Astrocyte (in vitro differentiated cells and primary cell): ENCODE results near the gene PSMB3. TPM values are rescaled to one million over a fixed set of nuclear protein-coding genes. Genes with fewer than 3 reads are reported as not detected.

Experiments
- DNase-seq: peaks from one replicate; pipeline ENCODE4 v3.0.0-alpha.2; 2010; ENCODE audit warnings: low read depth
- FAIRE-seq: peaks from 2 replicates; lab custom pipeline; 2011; peaks lifted over from hg19 to GRCh38; lab: Jason Lieb, UNC
- H2AFZ ChIP-seq: 2 replicates; pipeline ENCODE4 v1.6.0; 2012; ENCODE audit warnings: low read depth, low read length, inconsistent platforms
- H3K27ac ChIP-seq: 2 replicates; pipeline ENCODE4 v1.5.1; 2011; ENCODE audit warnings: low read depth, low read length, inconsistent platforms
- H3K27me3 ChIP-seq: 2 replicates; pipeline ENCODE4 v1.6.0; 2011; ENCODE audit warnings: low read length, inconsistent platforms; ENCODE audit not compliant: insufficient read depth
- H3K36me3 ChIP-seq: 2 replicates; pipeline ENCODE4 v1.5.1; 2011; ENCODE audit warnings: low read length, inconsistent platforms; ENCODE audit not compliant: insufficient read depth
- H3K4me1 ChIP-seq: 2 replicates; pipeline ENCODE4 v1.5.1; 2011; ENCODE audit warnings: low read length, inconsistent platforms; ENCODE audit not compliant: insufficient read depth
- H3K4me2 ChIP-seq: 2 replicates; pipeline ENCODE4 v1.6.0; 2012; ENCODE audit warnings: low read length, inconsistent platforms
- H3K4me3 ChIP-seq: 2 replicates; pipeline ENCODE4 v1.5.1; 2011; ENCODE audit warnings: low read depth, mild to moderate bottlenecking, low read length, inconsistent platforms; ENCODE audit not compliant: insufficient read depth
- H3K79me2 ChIP-seq: 2 replicates; pipeline ENCODE4 v1.6.0; 2012; ENCODE audit warnings: mild to moderate bottlenecking, low read length, inconsistent platforms; ENCODE audit not compliant: insufficient read depth
- H3K9ac ChIP-seq: 2 replicates; pipeline ENCODE4 v1.6.0; 2012; ENCODE audit warnings: mild to moderate bottlenecking, low read length, inconsistent platforms
- H3K9me3 ChIP-seq: 2 replicates; pipeline ENCODE4 v1.5.1; 2012; ENCODE audit warnings: low read depth, mild to moderate bottlenecking, low read length, inconsistent platforms; ENCODE audit not compliant: insufficient read depth
- H4K20me1 ChIP-seq: 2 replicates; pipeline ENCODE4 v1.6.0; 2012; ENCODE audit warnings: low read length, inconsistent platforms; ENCODE audit not compliant: insufficient read depth
- H3K27ac Mint-ChIP-seq: one replicate; pipeline ENCODE4 v1.8.0; 2021; ENCODE audit warnings: mild to moderate bottlenecking, mixed read lengths; ENCODE audit not compliant: unreplicated experiment
- H3K27me3 Mint-ChIP-seq: one replicate; pipeline ENCODE4 v1.8.0; 2021; ENCODE audit warnings: low read depth, mixed read lengths; ENCODE audit not compliant: unreplicated experiment
- H3K36me3 Mint-ChIP-seq: one replicate; pipeline ENCODE4 v1.8.0; 2021; ENCODE audit warnings: low read depth, mixed read lengths; ENCODE audit not compliant: unreplicated experiment
- H3K4me1 Mint-ChIP-seq: one replicate; pipeline ENCODE4 v1.8.0; 2021; ENCODE audit warnings: low read depth, mixed read lengths; ENCODE audit not compliant: unreplicated experiment
- H3K4me3 Mint-ChIP-seq: one replicate; pipeline ENCODE4 v1.8.0; 2021; ENCODE audit warnings: mild to moderate bottlenecking, moderate library complexity, mixed read lengths; ENCODE audit not compliant: unreplicated experiment
- H3K9me3 Mint-ChIP-seq: one replicate; pipeline ENCODE4 v1.8.0; 2021; ENCODE audit warnings: mild to moderate bottlenecking, mixed read lengths; ENCODE audit not compliant: unreplicated experiment
- EZH2 ChIP-seq: IDR thresholded peaks from 2 replicates; pipeline ENCODE4 v1.6.1; 2012; ENCODE audit warnings: mild to moderate bottlenecking, low read length, inconsistent platforms; ENCODE audit not compliant: insufficient read depth
- total RNA-seq: library from RNA; stranded (reverse); gene quantifications from 2 replicates; pipeline ENCODE4 v1.2.1, GENCODE V29; 2021
- TF ChIP-seq, protein P1 (sequence below): IDR thresholded peaks from 2 replicates; pipeline ENCODE4 v1.5.1; 2011; ENCODE audit warnings: low read depth, mild to moderate bottlenecking, inconsistent platforms, low read length, moderate library complexity; ENCODE audit not compliant: insufficient read depth

Gene PSMB3
- total RNA-seq, 1 donor from 2014 or later = 191 TPM

DNA sequence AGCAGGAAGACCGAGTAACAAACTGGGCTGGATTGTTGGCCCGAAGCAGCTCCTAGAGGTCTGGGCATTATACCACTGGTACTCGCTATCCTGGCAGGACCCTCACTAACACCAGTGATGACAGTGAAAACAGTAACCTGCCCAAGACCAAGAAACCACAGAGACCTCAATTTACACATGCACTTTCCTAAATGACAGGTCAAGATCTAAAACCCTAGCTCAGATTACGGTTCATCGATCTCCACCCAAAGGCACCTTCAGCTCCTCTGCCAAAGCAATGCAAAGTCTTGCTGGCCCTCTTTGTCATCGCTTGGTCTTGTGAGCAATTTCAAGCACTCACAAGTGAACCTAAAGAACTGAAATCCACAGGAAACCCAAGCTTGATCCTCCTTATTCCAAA is 45.3 kb downstream of the PSMB3 start:
- Mint-ChIP-seq H3K9me3 (no peaks in the 10 kb centered on the region), H3K4me3 (peak overlapping the region; percentile 98), H3K36me3 (peaks cover 8% of the 10 kb centered on the region), H3K27me3 (no peaks in the 10 kb centered on the region), H3K27ac (peak overlapping the region; percentile 56), H3K4me1 (peaks cover 20% of the 10 kb centered on the region)
- Histone ChIP-seq H3K4me3 (peak overlapping the region; percentile 81), H3K9me3 (no peaks in the 10 kb centered on the region), H2AFZ (no peak overlapping the region), H3K9ac (peak overlapping the region; percentile 84), H3K4me1 (peaks cover 22% of the 10 kb centered on the region), H3K79me2 (peaks cover 59% of the 10 kb centered on the region), H3K27me3 (no peaks in the 10 kb centered on the region), H4K20me1 (peaks cover 50% of the 10 kb centered on the region), H3K36me3 (peaks cover 18% of the 10 kb centered on the region), H3K4me2 (peak overlapping the region; percentile 97), H3K27ac (no peak overlapping the region)
- TF ChIP-seq, protein P1, sequence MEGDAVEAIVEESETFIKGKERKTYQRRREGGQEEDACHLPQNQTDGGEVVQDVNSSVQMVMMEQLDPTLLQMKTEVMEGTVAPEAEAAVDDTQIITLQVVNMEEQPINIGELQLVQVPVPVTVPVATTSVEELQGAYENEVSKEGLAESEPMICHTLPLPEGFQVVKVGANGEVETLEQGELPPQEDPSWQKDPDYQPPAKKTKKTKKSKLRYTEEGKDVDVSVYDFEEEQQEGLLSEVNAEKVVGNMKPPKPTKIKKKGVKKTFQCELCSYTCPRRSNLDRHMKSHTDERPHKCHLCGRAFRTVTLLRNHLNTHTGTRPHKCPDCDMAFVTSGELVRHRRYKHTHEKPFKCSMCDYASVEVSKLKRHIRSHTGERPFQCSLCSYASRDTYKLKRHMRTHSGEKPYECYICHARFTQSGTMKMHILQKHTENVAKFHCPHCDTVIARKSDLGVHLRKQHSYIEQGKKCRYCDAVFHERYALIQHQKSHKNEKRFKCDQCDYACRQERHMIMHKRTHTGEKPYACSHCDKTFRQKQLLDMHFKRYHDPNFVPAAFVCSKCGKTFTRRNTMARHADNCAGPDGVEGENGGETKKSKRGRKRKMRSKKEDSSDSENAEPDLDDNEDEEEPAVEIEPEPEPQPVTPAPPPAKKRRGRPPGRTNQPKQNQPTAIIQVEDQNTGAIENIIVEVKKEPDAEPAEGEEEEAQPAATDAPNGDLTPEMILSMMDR = no peak
- TF ChIP-seq EZH2 = no peak
- FAIRE-seq = no peak
- DNase-seq = no peak

- Mint-ChIP-seq H3K27ac (peak overlapping the region; percentile 87), H3K4me3 (peak overlapping the region; percentile 98), H3K36me3 (peaks cover 10% of the 10 kb centered on the region), H3K9me3 (no peaks in the 10 kb centered on the region), H3K27me3 (no peaks in the 10 kb centered on the region), H3K4me1 (peaks cover 20% of the 10 kb centered on the region)
- FAIRE-seq (no peak), DNase-seq (peak; percentile 44)
- Histone ChIP-seq H3K9ac (peak overlapping the region; percentile 84), H4K20me1 (peaks cover 46% of the 10 kb centered on the region), H3K27me3 (no peaks in the 10 kb centered on the region), H2AFZ (peak overlapping the region; percentile 46), H3K27ac (peak overlapping the region; percentile 57), H3K4me2 (peak overlapping the region; percentile 97), H3K79me2 (peaks cover 52% of the 10 kb centered on the region), H3K36me3 (peaks cover 22% of the 10 kb centered on the region), H3K4me3 (peak overlapping the region; percentile 81), H3K4me1 (peaks cover 22% of the 10 kb centered on the region), H3K9me3 (no peaks in the 10 kb centered on the region)
- TF ChIP-seq, protein P1 = no peak
- no peak for TF ChIP-seq EZH2
Measured at GRCh38 chr17:38798614-38799500, 46.3 kb downstream of the PSMB3 start.
